Activated CD4-positive, alpha-beta T cell treated with anti-CD3 and anti-CD28 coated beads, Interleukin-2, Interleukin-6, amounts not matched to agents 100 ng/mL and 50 ng/mL, durations not matched to agents 16 hours and 8 hours (primary cell): ENCODE measurements around the gene BCL11B.

Experiments used
- DNase-seq: peaks from one replicate; pipeline ENCODE4 v3.0.0-alpha.2; 2020

BCL11B gene

DNA sequence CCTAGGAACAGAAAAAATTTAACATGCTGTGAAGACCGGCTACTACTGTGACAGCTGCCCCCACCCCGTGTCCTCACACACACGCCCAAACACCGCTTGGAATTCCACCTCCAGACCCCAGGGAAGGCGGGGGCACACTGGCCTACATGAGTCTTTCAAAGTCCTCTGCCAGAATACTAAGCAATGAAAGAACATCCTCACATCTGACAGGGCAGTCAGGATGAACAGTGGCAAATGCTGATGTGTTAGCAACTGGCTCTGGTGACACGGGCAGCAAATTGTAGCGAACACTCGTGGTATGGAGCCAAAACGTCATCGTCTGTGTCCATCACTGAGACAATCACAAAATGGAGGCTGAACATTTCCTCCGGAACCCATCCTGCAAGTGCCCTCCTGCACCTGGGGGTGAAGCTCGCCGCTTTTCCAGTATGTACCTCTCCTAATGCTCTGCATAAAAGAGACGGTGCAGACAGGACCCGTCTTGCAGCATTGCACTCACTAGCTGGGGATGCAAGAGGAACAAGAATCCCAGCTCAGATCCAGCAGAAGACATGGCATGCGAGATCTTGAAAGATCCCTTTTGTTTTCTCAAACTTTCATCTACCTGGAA, 94.8 kb downstream of the BCL11B start:
- DNase-seq = no peak

- no peak for DNase-seq
These were observed 95.6 kb downstream of the BCL11B start for GRCh38 chr14:99176156-99176945.

GRCh38 chr14:99175331-99176155, 96.5 kb downstream of the BCL11B start:
- DNase-seq = no peak

GRCh38 chr14:99174770-99175319, 97.2 kb downstream of the BCL11B start:
- no peak for DNase-seq

DNA sequence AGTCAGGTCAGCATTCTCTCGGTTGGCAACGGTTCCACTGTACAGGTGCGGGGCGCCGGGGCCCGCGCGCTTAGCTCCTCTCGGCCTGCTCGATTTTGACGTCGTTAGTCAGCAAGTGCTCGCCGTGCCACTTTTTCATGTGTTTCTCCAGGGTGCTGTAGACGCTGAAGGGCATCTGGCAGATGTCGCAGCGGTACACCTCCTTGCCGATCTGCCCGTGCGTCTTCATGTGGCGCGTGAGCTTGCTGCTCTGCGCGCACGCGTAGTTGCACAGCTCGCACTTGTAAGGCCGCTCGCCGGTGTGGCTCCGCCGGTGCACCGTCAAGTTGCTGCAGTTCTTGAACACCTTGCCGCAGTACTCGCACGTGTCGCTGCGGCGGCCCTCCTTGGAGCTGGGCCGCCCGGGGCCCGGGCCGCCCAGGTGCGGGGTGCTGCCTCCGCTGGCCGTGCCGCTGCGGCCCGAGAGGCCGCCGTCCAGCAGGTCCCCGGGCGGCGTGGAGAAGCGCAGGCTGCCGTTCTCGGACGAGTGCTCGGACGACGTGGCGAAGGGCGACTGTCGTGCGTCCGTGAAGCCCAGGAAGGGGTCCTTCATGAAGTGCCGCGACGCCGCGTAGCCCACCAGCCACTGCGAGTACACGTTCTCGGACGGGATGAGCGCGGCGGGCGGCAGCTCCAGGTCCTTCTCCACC, 97.8 kb downstream of the BCL11B start:
- DNase-seq = no peak

GRCh38 chr14:99173506-99173905, 98.5 kb downstream of the BCL11B start:
- no peak for DNase-seq

GRCh38 chr14:99173086-99173485, 98.9 kb downstream of the BCL11B start:
- no peak for DNase-seq

DNA sequence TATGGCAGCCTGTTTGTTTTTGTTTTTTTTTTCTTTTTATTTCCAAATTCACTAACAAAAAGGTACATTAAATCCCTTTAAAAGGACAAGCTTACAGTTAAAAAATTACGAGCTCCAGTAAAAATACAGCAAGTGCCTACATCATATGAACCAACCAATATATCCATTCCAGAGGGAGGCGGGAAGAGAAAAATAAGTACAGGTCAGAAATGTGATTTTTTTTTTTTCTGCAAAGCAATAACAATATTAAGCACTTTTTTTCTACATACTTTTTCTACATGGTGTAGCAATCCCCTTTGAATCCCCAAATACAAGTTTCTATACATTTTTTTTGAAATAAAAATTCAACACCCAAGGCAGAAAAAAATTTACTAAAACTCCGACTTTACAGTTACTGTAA, 100.6 kb downstream of the BCL11B start:
- no peak for DNase-seq

DNA sequence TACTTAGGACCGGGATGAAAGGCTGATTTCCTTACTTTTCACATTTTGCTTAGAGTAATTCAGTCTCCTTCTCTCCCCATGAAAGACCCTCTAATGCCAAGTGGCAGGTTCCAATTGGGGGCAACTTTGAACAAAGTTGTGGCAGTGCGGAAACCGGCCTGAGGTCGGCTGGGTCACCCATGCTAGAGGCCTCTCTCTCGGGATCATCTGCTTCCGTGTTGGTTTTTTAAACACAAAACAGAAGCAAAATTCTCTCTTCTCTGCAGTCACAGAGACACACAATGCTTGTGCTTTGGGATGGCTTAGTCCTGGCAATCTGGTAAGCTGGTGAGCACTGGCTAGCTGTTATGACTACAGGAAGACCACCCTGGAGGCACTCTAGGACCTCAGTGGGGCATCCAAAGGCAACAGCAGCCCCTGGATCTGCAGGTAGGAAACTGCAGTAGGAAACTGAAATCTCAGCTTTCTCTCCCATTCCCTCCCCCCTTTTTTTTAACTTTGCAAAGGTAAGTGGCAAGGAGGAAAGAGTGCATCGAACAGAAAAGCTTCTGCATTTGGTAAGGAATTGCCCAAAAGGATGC, 102.1 kb downstream of the BCL11B start:
- DNase-seq = no peak

DNA sequence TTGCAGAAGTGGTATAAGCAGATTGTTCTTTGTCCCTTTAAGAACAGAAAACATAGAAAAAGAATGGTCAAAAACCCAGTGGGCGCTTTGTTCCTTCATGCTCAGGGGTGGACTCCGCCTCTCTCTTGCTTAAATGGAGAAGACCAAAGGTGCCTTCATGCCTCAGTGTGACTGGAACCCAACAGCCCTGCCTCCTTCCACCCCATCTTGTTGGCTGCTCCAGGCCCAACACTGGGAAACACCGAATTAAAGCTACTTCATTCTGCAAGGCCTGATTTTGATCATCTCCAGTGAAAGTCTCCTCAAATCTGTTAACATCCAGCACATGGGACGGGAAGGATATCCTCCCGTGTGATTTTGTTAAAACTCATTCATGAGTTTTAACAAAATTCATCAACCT, 103.7 kb downstream of the BCL11B start:
- no peak for DNase-seq

GRCh38 chr14:99166506-99166905, 105.5 kb downstream of the BCL11B start:
- no peak for DNase-seq

DNA sequence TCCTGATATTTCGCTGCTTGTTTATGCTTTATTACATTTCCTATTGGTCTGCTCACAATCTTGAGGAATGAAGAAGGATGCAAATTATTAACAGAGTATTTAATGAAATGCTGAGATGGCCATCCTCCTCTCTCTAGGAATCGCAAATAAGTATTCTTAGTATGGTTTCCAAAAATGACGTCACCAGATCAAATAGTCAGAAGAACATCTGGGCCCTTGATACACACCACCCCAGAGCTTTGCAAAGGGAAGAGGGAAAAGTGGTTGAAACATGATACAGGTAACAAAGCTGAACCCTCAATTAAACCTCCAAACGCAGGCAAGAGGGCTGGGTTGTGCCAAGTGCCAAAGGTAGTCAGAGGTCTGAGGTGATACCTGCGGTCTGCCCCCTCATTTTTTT, 107.3 kb downstream of the BCL11B start:
- no peak for DNase-seq

- no peak for DNase-seq
These were observed 108.6 kb downstream of the BCL11B start for GRCh38 chr14:99163446-99163845.

DNA sequence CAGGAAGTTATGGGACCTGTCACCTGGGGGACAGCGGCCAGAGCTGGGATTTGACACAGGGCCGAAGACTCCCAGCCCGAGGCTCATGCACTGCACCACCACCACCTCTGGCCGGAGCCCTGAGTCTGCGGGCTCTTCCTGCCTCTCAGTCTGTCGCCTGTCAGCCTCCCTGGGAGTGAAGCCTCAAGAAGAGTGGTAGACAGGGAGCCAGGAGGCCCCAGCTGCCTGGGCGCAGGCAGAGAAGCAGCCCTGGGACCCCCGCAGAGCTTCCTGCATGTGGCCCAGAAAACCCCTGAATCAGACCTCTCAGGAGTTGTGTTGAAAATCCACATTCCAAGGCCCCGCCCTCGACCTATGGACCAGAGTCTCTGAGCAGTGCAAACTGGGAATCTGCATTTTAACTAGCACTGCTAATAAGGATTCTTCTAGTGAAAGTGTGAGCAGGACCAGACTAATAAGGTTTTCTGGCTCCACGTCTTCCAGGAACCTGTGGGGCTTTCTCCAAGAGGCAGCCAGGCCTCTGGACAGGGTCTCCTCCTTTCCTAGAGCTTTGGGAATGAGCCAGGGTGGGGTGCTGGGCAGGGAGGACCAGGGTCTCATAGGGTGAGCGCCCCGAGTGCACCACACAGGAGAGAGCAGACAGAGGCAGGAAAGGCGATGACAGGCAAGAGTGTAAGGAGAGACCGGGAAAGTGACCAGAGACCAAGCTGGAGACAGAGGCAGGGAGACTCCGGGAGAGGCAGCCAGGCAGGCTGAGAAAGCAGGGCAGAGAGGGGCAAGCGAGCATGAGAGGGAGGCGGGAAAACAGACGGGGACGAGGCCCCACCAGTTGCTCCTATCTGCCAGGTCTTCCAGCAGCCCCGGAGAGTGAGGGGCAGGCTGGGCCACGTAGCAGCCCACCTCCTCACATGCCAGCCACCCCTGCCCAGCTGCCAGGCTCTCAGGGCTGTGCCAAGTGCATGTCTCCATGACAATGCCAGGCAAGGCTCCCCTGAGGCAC, 112.4 kb downstream of the BCL11B start:
- no peak for DNase-seq

DNA sequence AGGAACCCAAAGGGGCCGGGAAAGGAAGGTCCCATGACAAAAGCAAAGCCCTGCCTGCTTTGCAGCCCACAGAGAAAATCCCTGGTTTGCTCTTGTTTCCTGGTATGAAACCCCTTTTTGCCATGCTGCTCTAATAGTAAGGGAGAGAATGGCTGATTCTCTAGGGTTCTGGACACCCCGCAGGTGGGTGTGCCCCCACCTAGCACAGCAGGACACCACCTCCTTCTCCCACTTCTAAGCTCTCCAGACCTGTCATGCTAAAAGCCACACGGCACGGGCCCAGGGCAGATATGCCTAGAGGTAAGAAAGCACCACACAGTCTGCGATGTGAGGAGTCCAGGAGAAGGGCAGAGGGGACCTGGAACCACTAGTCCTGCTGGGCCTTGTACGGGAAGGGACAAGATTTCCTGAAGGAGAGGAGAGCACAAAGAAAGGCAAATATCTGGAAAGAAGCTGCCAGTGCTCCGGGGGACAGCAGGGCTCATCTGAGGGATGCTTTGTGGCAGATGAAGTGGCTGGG, 113.3 kb downstream of the BCL11B start:
- no peak for DNase-seq

DNA sequence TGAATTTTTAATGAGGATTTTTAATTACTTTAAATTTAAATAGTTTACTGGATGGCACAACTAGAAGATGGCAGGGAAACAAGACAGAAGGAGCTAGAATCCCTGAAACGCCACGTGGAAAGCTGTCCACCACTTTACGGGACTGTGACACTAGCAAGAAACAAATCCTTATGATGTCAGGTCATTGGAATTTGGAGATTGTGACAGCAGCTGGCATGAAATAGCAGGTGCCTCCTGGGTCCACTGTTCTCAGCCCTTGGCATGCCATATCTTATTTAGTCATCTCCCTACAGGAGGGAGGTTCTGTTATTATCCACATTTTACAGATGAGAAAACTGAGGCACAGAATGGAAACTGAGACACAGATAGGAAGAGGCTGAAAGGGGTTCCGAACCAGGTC, 113.8 kb downstream of the BCL11B start:
- no peak for DNase-seq

- no peak for DNase-seq
These were observed 114.3 kb downstream of the BCL11B start for GRCh38 chr14:99157676-99158075.

GRCh38 chr14:99157246-99157645, 114.8 kb downstream of the BCL11B start:
- DNase-seq = no peak

DNA sequence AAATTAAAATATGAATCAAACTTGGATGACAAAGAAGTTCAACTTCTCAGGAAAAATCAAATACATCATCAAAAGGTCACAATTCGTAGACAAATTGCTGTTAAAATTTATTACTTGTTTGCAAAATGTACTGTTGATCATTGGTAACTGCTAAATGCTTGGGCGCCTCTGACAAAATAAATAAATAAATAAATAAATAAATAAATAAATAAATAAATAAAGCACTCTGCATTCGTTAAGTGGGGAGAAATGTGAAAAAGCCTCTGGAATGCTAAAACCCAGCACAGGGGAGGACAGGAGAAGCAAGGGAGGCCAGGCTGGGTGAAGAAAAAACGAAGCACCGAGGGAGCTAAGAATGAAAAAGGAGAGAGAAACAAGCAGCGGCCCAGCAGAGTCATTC, 115.2 kb downstream of the BCL11B start:
- DNase-seq = no peak

DNA sequence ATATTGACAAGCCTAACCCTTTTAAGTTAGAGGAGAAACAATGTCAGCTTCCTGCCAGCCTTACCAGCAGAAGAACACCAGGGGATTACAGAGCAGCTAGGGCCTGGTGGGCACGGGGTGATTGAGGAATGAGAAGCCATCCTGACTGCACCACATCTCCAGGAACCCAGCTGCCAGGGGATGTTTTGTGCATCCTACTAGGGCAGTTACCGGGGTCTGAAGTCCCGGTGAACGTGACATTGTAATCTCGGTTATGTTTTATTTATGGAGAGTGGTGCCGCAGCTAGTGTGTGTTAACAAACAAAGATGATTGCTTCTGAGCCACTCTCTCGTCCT, 115.9 kb downstream of the BCL11B start:
- DNase-seq = no peak
